DMS153 treated with DMSO at 0.1 percent for 48 hours (cell line): Measurements from ENCODE around the gene ADPRHL1.
"Not testable (repeated sequence)": the region's sequence is repeated elsewhere in the genome, so short reads cannot be mapped to it uniquely, and the experiment has no call there.

ENCODE experiments used
- DNase-seq: peaks from one replicate; lab custom pipeline; 2025; ENCODE audit not compliant: unreplicated experiment; lab: John Stamatoyannopoulos, UW

ADPRHL1 gene

GRCh38 chr13:113456116-113456702, 2.9 kb upstream of the ADPRHL1 start:
- DNase-seq, result no peak

DNA sequence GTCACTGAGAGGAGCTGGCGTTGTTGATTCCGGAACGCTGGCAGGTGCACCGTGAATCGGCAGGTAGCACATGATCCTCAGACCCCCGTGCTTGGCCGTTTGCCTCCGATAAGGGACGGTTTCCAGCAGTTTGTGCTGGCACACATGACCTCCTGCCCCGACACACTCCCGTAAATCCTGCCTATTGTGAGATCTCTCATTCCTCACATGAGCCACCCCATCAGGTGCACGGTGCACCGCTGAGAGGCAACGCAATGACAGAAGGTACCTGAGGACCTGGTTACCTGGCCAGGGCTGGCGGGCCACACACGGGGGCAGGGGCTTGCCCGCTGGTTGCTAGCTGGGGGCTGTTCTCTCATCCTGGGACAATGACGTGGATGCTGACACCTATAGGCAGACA, 2.1 kb upstream of the ADPRHL1 start:
- no peak for DNase-seq

- no peak for DNase-seq
Measured at GRCh38 chr13:113454936-113455335, 1.6 kb upstream of the ADPRHL1 start.

- no peak for DNase-seq
Measured at GRCh38 chr13:113452466-113452865, 822 bp downstream of the ADPRHL1 start.

DNA sequence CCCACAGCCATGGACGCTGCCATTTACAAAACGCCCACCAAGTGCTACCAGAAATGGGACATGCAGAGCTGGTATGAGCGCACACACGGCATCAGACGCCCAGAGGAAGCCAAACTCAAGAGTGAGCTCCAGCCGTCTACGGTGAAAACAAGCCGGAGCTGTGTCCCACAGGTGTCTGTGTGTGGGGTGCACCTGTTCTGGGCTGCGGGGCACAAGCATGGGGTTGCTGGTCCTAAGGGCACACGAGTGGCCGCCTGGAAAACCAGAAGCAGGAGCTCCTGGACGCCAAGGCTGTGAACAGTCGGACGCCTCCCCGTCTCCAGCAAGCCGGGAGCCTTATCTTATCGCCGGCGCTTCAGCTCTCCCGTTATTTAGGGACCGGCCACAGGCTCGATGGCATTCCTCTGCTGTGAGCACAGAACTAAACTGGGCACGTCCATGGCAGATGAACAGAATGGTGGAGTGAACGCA, 1.3 kb downstream of the ADPRHL1 start:
- no peak for DNase-seq

DNA sequence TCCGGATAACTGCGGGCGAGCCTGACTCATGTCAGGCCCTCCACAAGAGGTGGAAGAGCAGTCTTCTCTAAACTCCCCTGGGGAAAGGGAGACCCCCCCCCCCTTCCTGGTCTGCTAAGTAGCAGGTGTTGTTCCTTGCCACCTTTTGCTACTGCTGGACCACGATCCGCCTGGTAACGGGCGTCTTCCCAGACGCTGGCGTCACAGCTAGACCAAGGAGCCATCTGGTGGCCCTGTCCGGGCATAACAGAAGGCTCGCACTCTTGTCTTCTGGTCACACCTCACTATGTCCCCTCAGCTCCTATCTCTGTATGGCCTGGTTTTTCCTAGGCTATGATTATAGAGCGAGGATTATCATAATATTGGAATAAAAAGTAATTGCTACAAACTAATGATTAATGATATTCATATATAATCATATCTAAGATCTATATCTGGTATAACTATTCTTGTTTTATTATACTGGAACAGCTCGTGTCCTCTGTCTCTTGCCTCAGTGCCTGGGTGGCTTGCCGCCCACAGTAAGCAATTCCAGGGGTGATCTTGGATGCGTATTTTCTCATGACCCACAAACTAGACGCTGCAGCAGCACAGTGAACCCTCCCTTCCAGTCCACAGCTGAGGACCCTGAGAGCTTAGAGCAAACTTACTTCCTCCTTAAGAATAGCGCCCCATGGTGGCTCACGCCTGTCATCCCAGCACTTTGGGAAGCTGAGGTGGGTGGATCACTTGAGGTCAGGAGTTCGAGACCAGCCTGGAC, 2.2 kb downstream of the ADPRHL1 start:
- DNase-seq, result not testable (repeated sequence)

GRCh38 chr13:113450348-113450744, 2.9 kb downstream of the ADPRHL1 start:
- DNase-seq, result not testable (repeated sequence)

GRCh38 chr13:113449693-113450347, 3.5 kb downstream of the ADPRHL1 start:
- no peak for DNase-seq

GRCh38 chr13:113448885-113449692, 4.2 kb downstream of the ADPRHL1 start:
- peak; percentile 85 for DNase-seq

DNA sequence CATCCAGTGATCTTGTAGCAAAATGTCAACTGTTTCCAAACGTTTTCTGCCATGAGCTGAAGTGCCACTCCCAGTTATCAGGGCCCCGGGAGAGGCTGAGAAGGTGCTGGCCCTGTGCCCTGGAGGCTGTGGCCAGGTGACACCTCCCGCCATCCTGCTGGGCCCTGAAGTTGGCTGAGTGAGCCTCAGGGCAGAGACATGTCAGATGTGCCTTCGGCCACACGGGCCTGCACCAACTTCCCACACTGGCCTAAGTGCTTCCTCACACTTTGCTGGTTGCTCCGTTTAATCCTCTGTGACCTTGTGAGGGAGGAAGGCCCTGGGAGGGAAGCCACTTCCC, 4.8 kb downstream of the ADPRHL1 start:
- DNase-seq, result no peak

- DNase-seq, result no peak
Measured at GRCh38 chr13:113447596-113447995, 5.7 kb downstream of the ADPRHL1 start.

DNA sequence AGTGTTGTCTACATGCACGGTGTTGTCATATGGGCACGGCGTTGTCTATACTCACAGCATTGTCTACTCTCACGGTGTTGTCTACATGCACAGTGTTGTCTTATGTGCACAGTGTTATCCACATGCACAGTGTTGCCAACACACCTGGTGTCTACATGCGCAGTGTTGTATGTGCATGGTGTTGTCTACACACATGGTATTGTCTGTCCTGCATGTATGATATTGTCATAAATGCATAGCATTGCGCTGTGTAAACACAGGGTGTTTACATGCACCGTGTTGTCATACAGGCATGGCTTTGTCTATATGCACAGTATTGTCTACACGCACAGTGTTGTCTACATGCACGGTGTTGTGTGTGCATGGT, 6.8 kb downstream of the ADPRHL1 start:
- DNase-seq, result no peak

DNA sequence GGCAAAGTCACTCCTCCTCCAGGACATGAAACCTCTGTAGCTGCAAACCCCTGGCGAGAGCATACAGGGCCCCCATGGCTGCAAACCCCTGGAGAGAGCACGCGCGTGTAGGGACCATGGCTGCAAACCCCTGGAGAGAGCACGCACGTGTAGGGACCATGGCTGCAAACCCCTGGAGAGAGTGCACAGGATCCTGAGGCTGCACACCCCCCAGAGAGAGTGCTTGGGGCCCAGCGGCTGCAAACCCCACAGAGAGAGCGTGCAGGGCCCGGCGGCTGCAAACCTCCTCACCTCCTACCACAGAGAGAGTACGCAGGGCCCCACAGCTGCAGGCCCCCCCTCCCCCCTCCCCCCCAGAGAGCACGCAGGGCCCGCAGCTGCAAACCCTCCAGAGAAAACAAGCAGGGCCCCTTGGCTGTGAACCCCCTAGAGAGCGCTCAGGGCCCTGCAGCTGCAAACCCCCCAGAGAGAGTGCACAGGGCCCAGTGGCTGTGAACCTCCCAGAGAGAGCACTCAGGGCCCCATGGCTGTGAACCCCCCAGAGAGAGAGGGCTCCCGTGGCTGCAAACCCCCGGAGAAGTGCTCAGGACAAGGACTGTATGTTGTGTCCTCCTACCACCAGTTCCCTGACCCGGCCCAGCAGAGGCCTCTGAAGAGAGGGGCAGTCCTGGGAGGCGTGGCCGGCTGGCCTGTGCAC, 7.3 kb downstream of the ADPRHL1 start:
- no peak for DNase-seq

DNA sequence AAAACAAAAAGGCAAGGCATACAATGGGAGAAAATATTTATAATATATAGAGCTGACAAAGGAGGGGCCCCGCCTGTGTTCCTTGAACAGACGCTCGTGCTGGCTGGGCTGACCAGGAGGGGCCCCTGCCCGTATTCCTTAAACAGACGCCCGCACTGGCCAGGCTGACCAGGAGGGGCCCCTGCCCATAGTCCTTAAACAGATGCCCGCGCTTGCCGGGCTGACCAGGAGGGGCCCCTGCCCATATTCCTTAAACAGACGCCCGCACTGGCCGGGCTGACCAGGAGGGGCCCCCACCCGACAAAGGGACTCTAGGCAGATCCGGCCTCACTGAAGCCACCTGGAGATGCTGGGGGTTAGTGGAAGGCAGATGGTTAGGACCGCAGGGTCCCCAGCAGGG, 9.3 kb downstream of the ADPRHL1 start:
- no peak for DNase-seq

GRCh38 chr13:113442985-113443362, 10.3 kb downstream of the ADPRHL1 start:
- no peak for DNase-seq

DNA sequence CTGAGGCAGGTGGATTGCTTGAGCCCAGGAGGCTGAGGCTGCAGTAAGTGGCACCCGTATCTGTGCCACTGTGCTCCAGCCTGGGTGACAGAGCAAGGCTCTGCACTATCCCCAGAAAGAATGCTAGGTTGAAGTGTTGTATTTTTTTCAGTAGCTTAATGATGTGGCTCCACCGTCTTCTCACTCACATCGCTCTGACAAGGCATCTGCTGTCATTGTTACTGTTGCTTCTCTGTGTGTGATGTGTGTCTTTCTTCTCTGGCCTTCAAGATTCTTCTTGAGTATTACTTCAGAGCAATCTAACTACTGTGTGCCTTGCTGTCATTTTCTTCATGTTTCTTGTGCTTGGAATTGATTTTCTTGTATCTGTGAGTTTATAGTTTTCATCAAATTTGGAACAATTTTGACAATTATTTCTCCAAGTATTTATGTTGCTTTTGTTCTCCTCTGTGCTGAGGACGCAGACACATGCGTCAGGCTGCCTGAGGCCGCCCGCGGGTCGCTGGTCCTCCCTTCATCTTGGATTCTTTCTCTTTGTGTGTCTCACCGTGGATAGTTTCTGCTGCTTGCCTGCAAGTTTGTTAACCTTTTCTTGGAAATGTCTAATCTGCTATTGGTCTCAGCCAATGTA, 10.8 kb downstream of the ADPRHL1 start:
- no peak for DNase-seq

DNA sequence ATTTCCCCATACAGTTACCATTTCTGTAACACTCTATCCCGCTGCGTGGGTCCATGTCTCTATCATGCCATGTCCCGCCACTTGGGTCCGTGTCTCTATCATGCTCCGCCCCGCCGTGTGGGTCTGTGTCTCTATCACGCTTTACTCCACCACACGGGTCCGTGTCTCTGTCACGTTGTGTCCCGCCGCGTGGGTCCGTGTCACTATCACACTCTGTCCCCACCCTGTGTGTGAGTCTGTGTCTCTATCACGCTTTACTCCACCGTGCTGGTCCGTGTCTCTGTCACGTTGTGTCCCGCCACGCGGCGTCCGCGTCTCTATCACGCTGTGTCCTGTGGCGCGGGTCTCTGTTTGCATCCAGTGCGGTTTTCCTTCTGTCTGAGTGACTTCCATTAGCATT, 11.6 kb downstream of the ADPRHL1 start:
- no peak for DNase-seq

DNA sequence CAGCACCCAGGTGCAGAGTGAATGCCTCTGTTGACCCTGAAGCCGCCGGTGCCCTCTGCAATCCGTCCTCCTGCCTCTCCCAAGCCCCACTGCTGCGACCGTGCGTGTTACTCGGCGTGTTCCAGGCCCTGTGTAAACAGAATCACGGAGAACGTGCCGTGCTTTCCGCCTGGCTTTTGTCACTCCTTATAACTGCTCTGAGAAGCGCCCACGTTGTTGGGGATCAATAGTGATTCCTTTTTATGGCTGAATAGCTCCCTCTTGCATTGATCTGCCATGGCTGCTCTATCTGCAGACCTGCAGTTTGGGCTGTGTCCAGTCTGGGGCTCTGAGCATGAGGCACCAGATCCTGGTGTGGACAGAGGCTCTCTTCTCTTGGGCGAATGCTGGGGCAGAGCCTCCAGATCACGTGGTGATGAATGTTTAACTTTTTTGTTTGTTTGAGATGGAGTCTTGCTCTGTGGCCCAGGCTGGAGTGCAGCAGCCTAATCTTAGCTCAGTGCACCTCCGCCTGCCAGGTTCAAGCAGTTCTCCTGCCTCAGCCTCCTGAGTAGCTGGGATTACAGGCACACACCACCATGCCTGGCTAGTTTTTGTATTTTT, 15.8 kb downstream of the ADPRHL1 start:
- no peak for DNase-seq

DNA sequence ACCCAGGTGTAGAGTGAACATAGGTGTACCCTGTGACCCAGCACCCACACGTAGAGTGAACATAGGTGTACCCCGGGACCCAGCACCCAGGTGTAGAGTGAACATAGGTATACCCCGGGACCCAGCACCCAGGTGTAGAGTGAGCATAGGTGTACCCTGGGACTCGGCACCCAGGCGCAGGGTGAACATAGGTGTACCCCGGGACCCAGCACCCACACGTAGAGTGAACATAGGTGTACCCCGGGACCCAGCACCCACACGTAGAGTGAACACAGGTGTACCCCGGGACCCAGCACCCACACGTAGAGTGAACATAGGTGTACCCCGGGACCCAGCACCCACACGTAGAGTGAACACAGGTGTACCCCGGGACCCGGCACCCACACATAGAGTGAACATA, 16.4 kb downstream of the ADPRHL1 start:
- not testable (repeated sequence) for DNase-seq

DNA sequence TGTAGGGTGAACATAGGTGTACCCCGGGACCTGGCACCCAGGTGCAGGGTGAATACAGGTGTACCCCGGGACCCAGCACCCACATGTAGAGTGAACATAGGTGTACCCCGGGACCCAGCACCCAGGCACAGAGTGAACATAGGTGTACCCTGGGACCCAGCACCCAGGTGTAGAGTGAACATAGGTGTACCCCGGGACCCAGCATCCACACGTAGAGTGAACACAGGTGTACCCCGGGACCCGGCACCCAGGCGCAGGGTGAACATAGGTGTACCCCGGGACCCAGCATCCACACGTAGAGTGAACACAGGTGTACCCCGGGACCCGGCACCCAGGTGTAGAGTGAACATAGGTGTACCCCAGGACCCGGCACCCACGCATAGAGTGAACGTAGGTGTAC, 17.4 kb downstream of the ADPRHL1 start:
- not testable (repeated sequence) for DNase-seq
